Hippocampal formation (tissue), 2 donors: ENCODE data around the gene FBXO46.

ENCODE experiments used
- DNase-seq, 2 donors: peaks; one replicate each; lab custom pipeline; 2025; lab: John Stamatoyannopoulos, UW

The FBXO46 gene

GRCh38 chr19:45682908-45683307 lies 47.8 kb downstream of the FBXO46 start:
- no peak for DNase-seq

- DNase-seq: no peak
Measured at GRCh38 chr19:45682117-45682516, 48.6 kb downstream of the FBXO46 start.

- peak; percentile 73 to 86 for DNase-seq
Measured at GRCh38 chr19:45681391-45682015, 49.2 kb downstream of the FBXO46 start.

GRCh38 chr19:45677351-45678230 lies 53.1 kb downstream of the FBXO46 start:
- DNase-seq: peak in 1 of 2 donors; percentile 57

- DNase-seq: no peak
Measured at GRCh38 chr19:45676851-45677263, 53.8 kb downstream of the FBXO46 start.

- no peak for DNase-seq
Measured at GRCh38 chr19:45674946-45675345, 55.8 kb downstream of the FBXO46 start.

- DNase-seq: peak in 1 of 2 donors; percentile 83
Measured at GRCh38 chr19:45670670-45671453, 59.8 kb downstream of the FBXO46 start.

- no peak for DNase-seq
Measured at GRCh38 chr19:45668342-45668871, 62.3 kb downstream of the FBXO46 start.

- DNase-seq: peak in 1 of 2 donors; percentile 45
Measured at GRCh38 chr19:45667620-45668341, 62.9 kb downstream of the FBXO46 start, which contains the start of gene GIPR. Gene GIPR, plus strand, starts transcription at chr19:45668221. Its CDS starts 1,300 bp downstream, at chr19:45669521.

GRCh38 chr19:45664575-45664974 lies 66.1 kb downstream of the FBXO46 start:
- no peak for DNase-seq

- DNase-seq: no peak
Measured at GRCh38 chr19:45663800-45664199, 66.9 kb downstream of the FBXO46 start.

- DNase-seq: no peak
Measured at GRCh38 chr19:45660636-45661035, 70.1 kb downstream of the FBXO46 start.
